AML-193 (cell line): ENCODE results near the gene FOXA3.
"Not testable (repeated sequence)": the region's sequence is repeated elsewhere in the genome, so short reads cannot be mapped to it uniquely, and the experiment has no call there.

Experiments
- DNase-seq, 2 experiments: peaks; one replicate each; lab custom pipeline; 2025; lab: John Stamatoyannopoulos, UW

Gene FOXA3

DNA sequence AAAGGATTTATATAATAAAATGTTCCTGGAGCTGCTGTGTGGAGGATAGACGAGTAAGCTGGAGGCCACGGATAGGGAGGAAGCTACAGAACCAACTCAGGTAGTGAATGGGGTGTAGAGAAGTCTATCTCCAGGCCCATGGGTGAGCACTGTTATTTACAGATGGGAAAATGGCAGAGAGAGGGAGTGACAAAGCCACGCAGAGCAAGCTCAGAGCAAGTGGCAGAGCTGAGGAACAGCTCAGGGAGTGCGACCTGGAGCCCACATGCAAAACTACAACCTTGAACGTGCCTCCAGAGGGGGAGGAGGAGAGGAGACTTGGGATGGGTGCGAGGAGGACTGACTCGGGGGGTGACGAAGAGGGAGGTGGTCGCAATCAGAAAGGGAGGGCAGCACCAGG is 35.6 kb upstream of the FOXA3 start:
- DNase-seq = no peak

DNA sequence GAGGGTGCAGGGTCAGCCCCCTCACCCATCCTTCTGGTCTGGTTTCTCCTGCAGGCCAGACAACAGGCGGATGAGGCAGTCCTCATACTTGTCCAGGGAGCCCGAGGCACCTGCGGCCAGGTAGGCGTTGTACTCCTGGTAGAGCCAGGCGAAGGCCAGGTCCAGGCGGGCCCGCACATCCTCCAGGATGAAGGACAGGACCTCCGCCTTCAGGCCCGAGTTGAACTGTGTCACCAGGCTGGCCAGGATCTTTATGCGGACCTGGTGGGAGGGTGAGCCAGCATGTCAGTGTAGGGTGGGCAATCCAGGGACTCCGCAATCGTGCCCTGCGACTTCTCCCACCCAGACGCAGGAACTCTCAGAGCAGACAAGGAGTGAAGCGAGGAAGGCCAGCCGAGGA is 35.2 kb upstream of the FOXA3 start:
- no peak for DNase-seq

DNA sequence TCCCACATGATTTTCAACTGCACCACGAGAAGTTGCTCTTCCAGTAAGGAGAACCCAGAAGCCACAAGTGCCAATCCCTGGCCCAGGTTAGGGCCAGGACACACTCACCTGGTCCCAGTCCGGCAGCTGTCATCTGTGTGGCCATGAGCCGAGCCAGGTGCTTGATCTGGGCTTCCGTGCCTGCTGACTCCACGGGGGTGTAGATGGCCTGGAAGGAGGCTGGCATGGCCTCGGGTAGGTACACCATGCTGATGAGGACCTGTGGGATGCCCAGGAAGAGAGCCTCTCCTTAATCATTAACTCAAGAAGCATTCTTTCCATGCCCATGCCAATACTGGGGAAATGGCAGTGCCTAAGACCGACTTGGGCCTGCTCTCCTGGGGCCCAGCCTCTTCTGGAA is 29.2 kb upstream of the FOXA3 start:
- no peak for DNase-seq

DNA sequence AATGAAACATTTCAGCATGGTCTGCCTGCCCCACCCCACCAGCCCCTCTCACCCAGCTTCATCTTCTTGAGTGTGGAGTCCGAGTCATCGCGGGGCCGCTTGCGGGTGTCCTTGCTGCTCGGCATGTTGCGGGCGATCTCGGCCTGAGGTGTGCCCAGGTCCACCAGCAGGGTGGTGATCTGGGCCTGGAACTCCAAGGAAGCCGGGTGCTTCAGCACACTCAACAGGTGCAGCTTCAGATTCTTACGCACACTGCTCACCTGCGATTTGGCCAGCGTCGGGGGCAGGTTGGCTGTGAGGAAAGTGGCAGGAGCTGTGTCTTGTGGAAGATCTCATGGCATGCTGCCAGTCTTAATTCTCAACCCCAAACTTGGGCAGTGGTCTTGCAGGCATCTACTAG is 21.9 kb upstream of the FOXA3 start:
- DNase-seq = no peak

DNA sequence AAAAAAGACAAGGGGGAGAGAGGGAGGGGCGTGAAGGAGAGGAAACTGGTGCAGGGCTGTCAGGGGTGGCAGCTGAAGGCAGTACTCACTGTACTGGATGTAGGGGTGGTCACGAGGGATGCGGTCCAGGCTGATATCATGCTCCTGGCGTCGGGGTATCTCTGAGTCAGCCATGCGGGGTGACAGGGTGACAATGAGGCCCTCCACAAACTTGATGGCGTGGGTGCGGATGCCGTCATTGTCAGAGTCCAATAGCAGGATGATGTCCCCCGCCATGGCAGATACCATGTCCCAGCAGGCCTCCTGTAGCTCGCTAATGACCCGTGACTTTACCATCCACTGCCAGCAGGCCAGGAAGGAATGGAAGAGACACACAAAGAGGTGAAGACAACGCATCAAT is 16.5 kb upstream of the FOXA3 start:
- DNase-seq = no peak

DNA sequence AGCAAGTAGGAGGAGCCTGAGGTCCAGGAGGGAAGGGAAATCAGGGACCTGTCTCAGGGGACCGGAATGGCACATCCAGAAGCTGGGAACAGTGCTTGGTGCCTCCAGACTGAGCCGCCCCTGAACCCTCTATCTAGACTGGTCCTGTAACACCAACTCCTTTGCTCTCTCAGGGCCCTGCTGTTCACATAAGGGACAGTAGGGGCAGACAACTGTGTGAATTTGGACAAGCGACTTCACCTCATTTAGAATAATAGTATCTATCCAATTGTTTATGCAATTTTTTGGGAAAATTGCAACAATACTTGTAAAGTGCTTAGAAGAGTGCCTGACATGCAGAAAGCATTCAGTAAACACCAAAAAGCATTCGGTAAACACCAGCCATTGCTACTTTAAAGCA is 15.2 kb upstream of the FOXA3 start:
- DNase-seq = peak in 1 of 2 experiments; percentile 0

DNA sequence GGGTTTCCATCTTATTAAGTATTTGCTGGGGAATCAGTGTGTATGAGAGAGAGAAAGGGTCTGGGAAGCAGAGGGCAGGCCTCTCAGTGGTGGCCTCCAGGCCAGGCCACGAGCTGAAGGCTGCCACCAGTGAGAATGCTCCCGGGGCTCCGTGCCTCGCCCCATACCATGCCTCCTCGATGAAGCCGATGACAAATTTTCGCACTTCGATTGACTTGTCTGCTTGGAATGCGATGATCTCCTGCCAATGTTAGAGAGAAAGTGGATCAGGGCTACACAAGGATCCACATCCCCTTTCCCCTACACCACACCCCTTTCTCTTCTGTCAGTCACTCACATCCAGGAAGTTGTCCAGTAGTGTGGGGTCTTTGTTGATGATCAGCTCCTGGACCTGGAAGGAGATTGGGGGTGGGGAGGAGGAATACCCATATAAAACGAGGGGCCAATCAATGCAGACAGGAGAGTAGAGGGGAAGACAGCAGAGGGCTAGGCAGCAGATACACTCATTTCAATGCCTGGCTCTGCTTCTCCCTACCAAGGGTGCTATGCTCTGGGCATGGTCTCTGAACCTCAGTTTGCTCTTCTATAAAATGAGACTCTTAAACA is 11.9 kb upstream of the FOXA3 start:
- DNase-seq = no peak

DNA sequence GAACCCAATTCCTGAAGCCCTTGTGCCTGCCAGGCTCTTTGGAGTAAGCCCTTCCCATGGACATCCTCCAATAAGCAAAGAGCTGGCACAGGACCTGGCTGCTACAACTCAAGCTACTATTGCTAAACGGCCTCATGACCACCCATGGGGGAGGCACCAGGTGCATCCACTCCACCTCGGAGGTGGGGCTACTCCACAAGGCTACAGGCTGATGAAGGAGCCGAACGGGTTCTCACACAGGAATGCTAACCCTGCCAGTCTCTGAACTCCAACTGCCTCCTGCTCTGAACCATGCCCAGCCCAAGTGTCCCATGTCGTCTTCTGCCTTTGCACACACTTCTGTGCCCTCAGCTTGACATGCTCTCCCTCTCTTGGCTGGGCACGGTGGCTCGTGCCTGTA is 11.1 kb upstream of the FOXA3 start:
- no peak for DNase-seq

DNA sequence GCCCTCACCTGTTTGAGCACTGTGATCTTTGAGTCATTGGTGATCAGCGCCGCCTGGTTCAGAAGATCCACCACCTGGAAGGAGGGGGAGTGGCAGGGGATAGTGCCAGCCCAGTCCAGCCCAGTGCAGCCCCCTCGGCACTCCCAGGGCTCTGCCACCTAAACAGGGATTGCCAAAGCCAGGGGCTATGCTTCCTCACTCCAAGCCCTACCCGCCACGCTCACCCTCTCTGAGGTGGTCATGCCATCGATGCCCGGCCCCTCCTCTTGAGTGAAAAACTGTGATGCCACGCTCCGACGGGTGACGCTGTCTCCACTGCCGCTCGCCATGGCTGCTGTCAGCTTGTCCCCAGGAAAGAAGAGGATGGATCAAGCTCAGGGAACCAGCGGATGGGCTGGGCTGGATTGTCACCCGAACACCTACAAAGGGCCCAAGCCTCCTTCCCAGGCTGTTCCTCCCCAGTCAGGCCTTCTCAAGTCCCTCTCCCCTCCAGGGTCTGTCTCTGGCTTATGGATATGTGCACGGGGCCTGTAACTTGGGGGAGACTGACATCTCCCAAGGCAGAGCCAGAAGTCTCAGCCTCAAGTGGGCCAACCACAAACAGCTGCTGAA is 9.9 kb upstream of the FOXA3 start:
- DNase-seq = no peak

DNA sequence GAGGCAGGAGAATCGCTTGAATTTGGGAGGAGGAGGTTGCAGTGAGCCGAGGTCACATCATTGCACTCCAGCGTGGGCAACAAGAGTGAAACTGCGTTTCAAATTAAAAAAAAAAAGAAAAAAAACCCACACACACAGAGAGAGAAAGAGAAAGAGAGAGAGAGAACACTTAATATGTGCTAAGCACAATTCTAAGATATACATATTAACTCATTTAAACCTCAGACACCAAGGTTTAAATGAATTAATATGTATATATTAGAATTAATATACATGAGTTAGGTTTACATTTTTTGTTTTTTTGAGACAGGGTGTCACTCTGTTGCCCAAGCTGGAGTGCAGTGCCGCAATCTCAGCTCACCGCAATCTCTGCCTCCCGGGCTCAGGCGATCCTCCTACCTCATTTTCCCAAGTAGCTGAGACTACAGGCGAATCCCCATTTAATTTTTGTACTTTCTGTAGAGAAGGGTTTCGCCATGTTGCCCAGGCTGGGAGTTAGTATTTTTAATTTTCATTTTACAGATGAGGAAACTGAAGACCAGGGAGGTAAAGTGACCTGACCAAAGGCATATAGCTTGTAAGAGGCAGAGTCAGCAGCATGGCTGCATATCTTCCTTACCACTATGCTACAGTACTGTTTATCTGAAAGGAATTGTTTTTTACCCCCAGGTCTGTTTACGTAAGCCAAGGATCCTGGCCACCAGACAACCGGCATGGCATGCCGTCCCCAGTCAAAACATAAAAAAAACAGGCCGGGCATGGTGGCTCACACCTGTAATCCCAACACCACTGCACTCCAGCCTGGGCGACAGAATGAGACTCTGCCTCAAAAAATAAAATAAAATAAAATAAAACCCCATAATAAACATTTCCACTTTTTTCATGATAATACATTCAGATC is 3.5 kb upstream of the FOXA3 start:
- no peak for DNase-seq

DNA sequence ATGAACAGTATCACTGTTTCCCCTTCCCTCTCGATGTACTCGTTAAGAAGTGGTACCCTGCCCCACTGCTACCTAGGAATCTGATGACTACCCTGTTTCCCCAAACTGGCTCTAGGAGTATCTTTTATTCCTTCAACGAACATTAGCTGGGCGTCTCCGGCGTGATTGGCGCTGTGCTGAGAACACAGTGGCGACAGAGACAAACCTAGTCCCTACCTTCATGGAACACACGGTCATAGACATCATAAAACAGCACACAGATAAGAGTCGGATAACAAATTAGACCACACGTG is 1.9 kb upstream of the FOXA3 start:
- no peak for DNase-seq

DNA sequence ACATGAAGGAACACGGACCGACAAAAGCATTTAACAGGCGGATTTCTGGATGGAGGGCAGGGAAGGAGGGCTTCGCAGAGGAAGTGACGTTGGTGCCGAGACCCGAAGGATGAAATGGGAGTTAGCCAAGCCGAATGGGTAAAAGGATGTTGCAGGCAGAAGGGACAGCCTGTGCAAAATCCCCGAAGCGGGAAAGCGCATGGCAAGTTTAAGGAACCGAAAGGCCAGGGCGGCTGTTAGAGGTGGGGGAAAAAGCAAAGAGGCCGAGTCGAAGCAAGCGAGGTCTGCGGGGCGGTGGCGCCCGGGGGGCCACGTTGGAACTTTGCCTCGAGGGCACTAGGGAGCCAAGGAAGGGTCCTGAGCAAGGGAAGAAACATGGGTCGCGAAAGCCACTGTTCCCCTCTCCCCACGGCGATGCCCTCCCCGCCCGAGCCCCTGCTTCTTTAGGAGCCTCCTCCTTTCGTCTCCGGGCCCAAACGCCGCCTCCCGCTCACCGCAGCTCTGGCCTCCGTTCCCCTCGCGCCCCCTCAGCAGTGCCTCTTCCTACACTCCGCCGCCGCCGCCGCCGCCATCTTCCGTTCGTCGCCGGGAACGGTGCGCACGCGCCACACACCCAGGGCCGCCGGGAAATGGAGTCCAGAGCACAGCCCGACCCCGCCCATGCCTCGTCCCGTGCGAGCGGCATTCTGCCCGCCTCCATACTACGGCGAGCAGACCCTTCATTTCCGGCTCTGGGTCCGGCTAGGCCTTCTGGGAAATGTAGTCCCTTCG is 1.4 kb upstream of the FOXA3 start, which contains the start of gene SYMPK:
SYMPK (minus strand) TSS at position 584 of the 771 bp plus-strand sequence. CDS start 8,652 bp downstream, outside the sequence.
- peak; percentile 94 to 97 for DNase-seq

DNA sequence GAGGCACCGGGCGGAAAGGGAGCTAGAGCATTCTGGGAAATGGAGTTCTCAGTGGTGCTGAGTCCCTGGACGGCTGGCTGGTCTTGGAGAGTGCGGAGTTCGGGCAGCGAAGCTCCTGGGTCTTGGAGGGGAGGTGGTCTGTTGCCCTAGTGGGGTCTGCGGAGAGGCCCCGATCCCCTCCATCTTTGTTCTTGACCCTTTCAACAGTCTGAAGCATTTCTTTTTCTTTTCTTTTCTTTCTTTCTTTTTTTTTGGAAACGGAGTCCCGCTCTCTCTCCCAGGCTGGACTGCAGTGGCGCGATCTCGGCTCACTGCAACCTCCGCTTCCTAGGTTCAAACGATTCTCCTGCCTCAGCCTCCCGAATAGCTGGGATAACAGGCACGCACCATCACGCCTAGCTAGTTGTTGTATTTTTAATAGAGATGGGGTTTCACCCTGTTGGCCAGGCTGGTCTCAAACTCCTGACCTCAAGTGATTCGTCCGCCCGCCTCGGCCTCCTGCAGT is 739 bp upstream of the FOXA3 start:
- DNase-seq = no peak

DNA sequence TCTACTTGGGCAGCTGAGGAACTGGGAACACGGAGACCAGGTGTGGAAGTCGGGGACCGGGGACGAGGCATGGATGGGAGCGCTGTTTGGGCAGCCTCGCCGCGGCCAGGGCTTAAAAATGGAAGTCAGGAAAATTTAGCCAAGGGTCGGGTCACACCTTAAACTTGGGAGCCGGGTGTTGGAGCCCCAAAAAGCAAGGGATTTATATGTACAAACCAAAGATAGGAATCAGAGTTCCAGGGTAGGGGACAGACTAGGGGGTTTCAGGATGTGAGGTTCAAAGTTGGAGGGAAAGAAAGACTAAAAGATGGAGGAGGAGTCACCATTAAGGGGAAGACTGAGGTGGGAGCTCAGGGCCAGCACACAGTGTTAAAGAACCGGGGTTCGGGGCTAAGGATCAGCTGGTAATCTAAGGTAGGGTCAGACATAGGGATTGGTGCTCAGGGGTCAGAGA is 530 bp downstream of the FOXA3 start:
- no peak for DNase-seq

DNA sequence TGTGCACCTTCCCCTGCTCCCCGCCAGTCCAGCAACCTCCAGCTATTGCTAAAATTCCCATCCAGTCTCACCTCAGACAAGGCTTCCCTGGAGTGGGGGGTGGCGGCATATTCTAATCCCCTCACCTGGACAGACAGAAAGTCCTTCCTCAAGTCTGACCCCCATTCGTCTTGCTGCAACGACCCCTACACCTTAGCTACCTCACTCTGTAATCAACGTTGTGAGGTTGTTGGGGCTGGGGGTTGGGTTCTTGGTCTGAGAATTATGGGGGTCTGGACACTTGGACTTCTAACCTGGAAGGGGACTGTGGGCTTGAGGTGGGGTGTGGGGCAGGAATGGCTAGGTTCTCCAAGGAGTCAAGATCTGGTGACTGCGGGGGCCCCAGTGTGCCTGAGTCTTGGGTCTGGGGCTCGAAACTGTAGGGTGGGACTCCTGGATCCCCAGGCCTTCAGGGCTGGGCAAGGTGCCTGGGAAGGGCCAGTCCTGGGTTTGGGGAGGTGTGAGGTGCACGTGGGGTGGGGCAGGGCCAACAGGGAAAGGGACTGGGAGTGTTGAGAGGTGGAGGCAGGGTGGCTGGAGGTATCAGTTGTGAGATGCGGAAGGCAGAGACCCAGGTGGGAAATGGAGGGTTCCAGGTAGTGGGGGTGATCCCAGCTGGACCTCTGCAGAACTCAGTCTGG is 1.3 kb downstream of the FOXA3 start:
- DNase-seq = no peak

DNA sequence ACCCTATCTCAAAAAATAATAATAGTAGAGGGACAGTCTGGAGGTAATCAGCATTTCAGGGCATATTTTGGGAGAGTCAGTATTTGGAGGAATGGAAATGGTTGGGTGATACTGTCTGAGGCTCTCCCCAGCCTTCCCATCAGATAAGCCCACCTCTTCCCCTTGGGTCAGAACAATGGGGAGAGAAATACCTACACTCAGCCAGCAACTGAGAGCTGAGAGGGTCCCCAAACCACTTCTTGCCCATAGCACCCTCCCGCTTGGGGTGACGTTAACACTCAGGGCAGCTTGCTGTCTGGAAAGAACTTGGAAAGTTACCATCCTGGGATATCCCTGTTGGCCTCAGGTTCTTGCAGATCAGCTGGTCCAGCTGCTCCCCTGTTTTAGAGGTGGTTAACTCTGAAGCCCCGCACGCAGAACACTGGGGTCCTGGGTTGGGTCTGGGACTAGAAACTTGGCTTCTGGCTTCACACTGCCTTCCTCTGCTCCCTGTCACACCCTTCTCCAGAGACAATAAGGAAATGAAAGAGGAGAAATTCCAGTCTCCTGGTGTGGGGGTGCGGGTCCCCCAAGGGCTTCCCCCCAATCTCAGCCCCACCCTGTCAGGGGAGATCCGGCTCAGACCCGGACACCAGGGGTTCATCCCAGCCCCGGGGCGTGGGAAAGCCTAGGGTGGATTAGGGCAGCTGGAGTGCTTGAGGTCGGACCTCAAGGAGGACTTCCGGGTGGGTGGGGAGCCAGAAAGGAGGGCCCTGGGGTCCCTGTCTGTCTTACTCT is 2.5 kb downstream of the FOXA3 start:
- no peak for DNase-seq

DNA sequence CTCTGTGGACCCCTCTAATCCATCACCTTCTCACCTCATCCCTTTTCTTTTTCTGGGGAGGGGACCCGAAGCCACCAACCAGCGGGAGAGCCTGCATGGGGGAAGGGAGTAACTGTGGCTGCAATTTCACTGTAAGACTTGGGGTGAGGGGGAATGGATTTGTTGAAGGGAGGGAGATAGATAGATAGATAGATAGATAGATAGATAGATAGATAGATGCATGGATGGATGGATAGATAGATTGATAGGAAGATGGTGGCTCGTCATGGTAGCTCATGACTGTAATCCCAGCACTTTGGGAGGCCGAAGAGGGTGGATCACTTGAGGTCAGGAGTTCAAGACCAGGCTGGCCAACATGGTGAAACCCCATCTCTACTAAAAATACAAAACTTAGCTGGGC is 3.1 kb downstream of the FOXA3 start:
- not testable (repeated sequence) for DNase-seq

DNA sequence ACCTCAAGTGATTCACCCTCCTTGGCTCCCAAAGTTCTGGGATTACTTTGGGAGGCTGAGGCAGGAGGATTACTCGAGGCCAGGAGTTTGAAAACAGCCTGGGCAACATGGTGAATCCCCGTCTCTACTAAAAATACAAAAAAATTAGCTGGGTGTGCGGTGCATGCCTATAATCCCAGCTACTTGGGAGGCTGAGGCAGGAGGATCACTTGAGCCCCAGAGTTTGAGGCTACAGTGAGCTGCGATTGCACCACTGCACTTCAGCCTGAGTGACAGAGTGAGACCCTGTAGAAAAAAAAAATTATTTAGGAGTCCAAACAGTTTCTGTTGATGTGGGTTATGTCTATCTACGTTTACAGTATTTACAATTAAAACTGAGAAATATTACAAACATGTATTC is 6.7 kb downstream of the FOXA3 start:
- no peak for DNase-seq

DNA sequence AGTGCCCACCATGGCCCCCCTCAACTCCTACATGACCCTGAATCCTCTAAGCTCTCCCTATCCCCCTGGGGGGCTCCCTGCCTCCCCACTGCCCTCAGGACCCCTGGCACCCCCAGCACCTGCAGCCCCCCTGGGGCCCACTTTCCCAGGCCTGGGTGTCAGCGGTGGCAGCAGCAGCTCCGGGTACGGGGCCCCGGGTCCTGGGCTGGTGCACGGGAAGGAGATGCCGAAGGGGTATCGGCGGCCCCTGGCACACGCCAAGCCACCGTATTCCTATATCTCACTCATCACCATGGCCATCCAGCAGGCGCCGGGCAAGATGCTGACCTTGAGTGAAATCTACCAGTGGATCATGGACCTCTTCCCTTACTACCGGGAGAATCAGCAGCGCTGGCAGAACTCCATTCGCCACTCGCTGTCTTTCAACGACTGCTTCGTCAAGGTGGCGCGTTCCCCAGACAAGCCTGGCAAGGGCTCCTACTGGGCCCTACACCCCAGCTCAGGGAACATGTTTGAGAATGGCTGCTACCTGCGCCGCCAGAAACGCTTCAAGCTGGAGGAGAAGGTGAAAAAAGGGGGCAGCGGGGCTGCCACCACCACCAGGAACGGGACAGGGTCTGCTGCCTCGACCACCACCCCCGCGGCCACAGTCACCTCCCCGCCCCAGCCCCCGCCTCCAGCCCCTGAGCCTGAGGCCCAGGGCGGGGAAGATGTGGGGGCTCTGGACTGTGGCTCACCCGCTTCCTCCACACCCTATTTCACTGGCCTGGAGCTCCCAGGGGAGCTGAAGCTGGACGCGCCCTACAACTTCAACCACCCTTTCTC is 8.2 kb downstream of the FOXA3 start:
- no peak for DNase-seq

DNA sequence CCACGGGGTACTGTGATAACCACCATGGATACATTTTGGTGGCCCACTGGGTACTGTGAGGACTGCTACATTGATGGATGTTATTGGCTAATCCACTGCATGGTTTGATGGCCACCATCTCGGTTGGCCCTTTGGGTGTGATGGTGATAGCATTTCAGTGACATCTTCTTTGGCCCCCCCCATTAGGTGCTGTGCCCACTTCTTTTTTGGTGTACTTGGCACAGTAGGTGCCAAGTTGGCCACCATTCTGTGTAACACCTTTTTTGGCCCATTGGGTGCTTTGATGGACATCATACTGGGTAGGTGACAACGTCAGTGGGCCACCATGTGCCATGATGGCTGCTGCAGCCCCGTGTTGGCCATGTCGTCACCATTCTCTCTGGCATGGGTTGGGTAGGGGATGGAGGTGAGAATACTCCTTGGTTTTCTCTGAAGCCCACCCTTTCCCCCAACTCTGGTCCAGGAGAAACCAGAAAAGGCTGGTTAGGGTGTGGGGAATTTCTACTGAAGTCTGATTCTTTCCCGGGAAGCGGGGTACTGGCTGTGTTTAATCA is 9.2 kb downstream of the FOXA3 start:
- no peak for DNase-seq
